Right renal pelvis (tissue), 4 donors: ENCODE data around the gene PAX9. TPM values are rescaled to one million over a fixed set of nuclear protein-coding genes. Genes with fewer than 3 reads are reported as not detected.
"Not testable (repeated sequence)": the region's sequence is repeated elsewhere in the genome, so short reads cannot be mapped to it uniquely, and the experiment has no call there.

Source experiments
- DNase-seq, 4 donors: peaks; one replicate each; pipeline ENCODE4 v3.0.0-alpha.2; 2013; ENCODE audit warnings: low read depth in 4 of 4, low spot score in 3 of 4, missing footprints in 1 of 4
- polyA plus RNA-seq, 4 donors: library from polyadenylated mRNA; unstranded; fragments of 120-200 nt; gene quantifications; one replicate each; pipeline ENCODE4 v1.2.1, GENCODE V29; 2013; ENCODE audit not compliant: insufficient read length in 4 of 4

PAX9 gene
- polyA plus RNA-seq, 4 donors = 0.24 to 0.47 (median 0.40) TPM

GRCh38 chr14:36667679-36668078 lies 6.0 kb downstream of the PAX9 start:
- DNase-seq = no peak

GRCh38 chr14:36671149-36671548 lies 9.5 kb downstream of the PAX9 start:
- DNase-seq = no peak

GRCh38 chr14:36672095-36672494 lies 10.4 kb downstream of the PAX9 start:
- DNase-seq = no peak

GRCh38 chr14:36674659-36675058 lies 13.0 kb downstream of the PAX9 start:
- DNase-seq = no peak

GRCh38 chr14:36675581-36675980 lies 13.9 kb downstream of the PAX9 start:
- DNase-seq = no peak

GRCh38 chr14:36676236-36676635 lies 14.6 kb downstream of the PAX9 start:
- DNase-seq = no peak

- no peak for DNase-seq
These were observed 20.7 kb downstream of the PAX9 start for GRCh38 chr14:36682338-36682737.

- no peak for DNase-seq
These were observed 21.5 kb downstream of the PAX9 start for GRCh38 chr14:36683083-36683724.

GRCh38 chr14:36684946-36685345 lies 23.3 kb downstream of the PAX9 start:
- DNase-seq = no peak

GRCh38 chr14:36690311-36691040 lies 28.8 kb downstream of the PAX9 start:
- DNase-seq = no peak

- not testable (repeated sequence) for DNase-seq
These were observed 37.8 kb downstream of the PAX9 start for GRCh38 chr14:36699420-36699819.

GRCh38 chr14:36700651-36701050 lies 39.0 kb downstream of the PAX9 start:
- no peak for DNase-seq

GRCh38 chr14:36701132-36701531 lies 39.5 kb downstream of the PAX9 start:
- no peak for DNase-seq

GRCh38 chr14:36702474-36702873 lies 40.8 kb downstream of the PAX9 start:
- DNase-seq = no peak

GRCh38 chr14:36707570-36707969 lies 45.9 kb downstream of the PAX9 start:
- DNase-seq = no peak

GRCh38 chr14:36713960-36714703 lies 52.5 kb downstream of the PAX9 start:
- DNase-seq = no peak

- DNase-seq = no peak
These were observed 55.0 kb downstream of the PAX9 start for GRCh38 chr14:36716614-36717184.

- DNase-seq = no peak
These were observed 55.7 kb downstream of the PAX9 start for GRCh38 chr14:36717363-36717762.

GRCh38 chr14:36718216-36718615 lies 56.6 kb downstream of the PAX9 start:
- DNase-seq = no peak

GRCh38 chr14:36719823-36720222 lies 58.2 kb downstream of the PAX9 start:
- no peak for DNase-seq

GRCh38 chr14:36720657-36721056 lies 59.0 kb downstream of the PAX9 start:
- no peak for DNase-seq
